Keratinocyte (primary cell): ENCODE data around the gene KCNJ3. TPM values are rescaled to one million over a fixed set of nuclear protein-coding genes. Genes with fewer than 3 reads are reported as not detected.
"Not testable (repeated sequence)": the region's sequence is repeated elsewhere in the genome, so short reads cannot be mapped to it uniquely, and the experiment has no call there.

Experiments used
- DNase-seq: peaks from one replicate; pipeline ENCODE4 v3.0.0-alpha.2; 2011; ENCODE audit warnings: low read depth, missing footprints, low spot score
- FAIRE-seq: peaks from 2 replicates; lab custom pipeline; 2011; peaks lifted over from hg19 to GRCh38; lab: Jason Lieb, UNC
- H2AFZ ChIP-seq: 2 replicates; pipeline ENCODE4 v1.6.0; 2012; ENCODE audit warnings: low read length, control low read depth, inconsistent platforms; ENCODE audit not compliant: control insufficient read depth
- H3K27ac ChIP-seq: 2 replicates; pipeline ENCODE4 v1.5.1; 2011; ENCODE audit warnings: low read length; ENCODE audit not compliant: control insufficient read depth, insufficient read depth
- H3K27me3 ChIP-seq: 3 replicates; pipeline ENCODE4 v1.6.0; 2011; ENCODE audit warnings: low read length; ENCODE audit not compliant: control insufficient read depth, insufficient read depth; ENCODE audit errors: extremely low read depth
- H3K36me3 ChIP-seq, 2 experiments: 2 replicates in 1 of 2; 3 replicates in 1 of 2; pipeline ENCODE4 v1.5.1; 2011; ENCODE audit warnings: low read length in 2 of 2, mild to moderate bottlenecking in 1 of 2; ENCODE audit not compliant: control insufficient read depth in 2 of 2, insufficient read depth in 2 of 2; ENCODE audit errors: extremely low read depth in 1 of 2
- H3K4me1 ChIP-seq: 3 replicates; pipeline ENCODE4 v1.5.1; 2011; ENCODE audit warnings: low read length; ENCODE audit not compliant: control insufficient read depth, insufficient read depth; ENCODE audit errors: extremely low read depth
- H3K4me2 ChIP-seq: 3 replicates; pipeline ENCODE4 v1.6.0; 2011; ENCODE audit warnings: low read depth, low read length; ENCODE audit not compliant: control insufficient read depth, insufficient read depth; ENCODE audit errors: extremely low read depth
- H3K4me3 ChIP-seq, 3 experiments: fragments of 200-600 bp in 1 of 3; sonication (generic) in 1 of 3; 2 replicates in 2 of 3; 3 replicates in 1 of 3; pipeline ENCODE4 v1.5.1; 2011 to 2016; ENCODE audit warnings: low read length in 3 of 3, mild to moderate bottlenecking in 3 of 3, control low read depth in 2 of 3, inconsistent platforms in 1 of 3, low read depth in 1 of 3, mixed read lengths in 1 of 3, mixed run types in 1 of 3, moderate library complexity in 1 of 3; ENCODE audit not compliant: control insufficient read depth in 2 of 3, insufficient read depth in 2 of 3; ENCODE audit errors: extremely low read depth in 1 of 3
- H3K79me2 ChIP-seq: 2 replicates; pipeline ENCODE4 v1.6.0; 2012; ENCODE audit warnings: low read length; ENCODE audit not compliant: control insufficient read depth, insufficient read depth
- H3K9ac ChIP-seq: 3 replicates; pipeline ENCODE4 v1.6.0; 2011; ENCODE audit warnings: low read length; ENCODE audit not compliant: control insufficient read depth, insufficient read depth; ENCODE audit errors: extremely low read depth
- H3K9me1 ChIP-seq: 3 replicates; pipeline ENCODE4 v1.6.0; 2011; ENCODE audit warnings: low read length; ENCODE audit not compliant: control insufficient read depth, insufficient read depth; ENCODE audit errors: extremely low read depth
- H3K9me3 ChIP-seq: 2 replicates; pipeline ENCODE4 v1.5.1; 2012; ENCODE audit warnings: low read depth, low read length; ENCODE audit not compliant: control insufficient read depth
- H4K20me1 ChIP-seq: 3 replicates; pipeline ENCODE4 v1.6.0; 2011; ENCODE audit warnings: low read length; ENCODE audit not compliant: control insufficient read depth, insufficient read depth; ENCODE audit errors: extremely low read depth
- CTCF ChIP-seq, 3 experiments: IDR thresholded peaks in 1 of 3; conservative IDR thresholded peaks in 1 of 3; optimal IDR thresholded peaks in 1 of 3; 2 replicates in 2 of 3; 3 replicates in 1 of 3; pipeline versions ENCODE3 to v1.5.1; 2011; ENCODE audit warnings: low read length in 3 of 3, mild to moderate bottlenecking in 3 of 3, moderate library complexity in 2 of 3, control low read depth in 1 of 3, inconsistent platforms in 1 of 3; ENCODE audit not compliant: insufficient read depth in 2 of 3; ENCODE audit errors: extremely low read depth in 1 of 3
- EZH2 ChIP-seq: IDR thresholded peaks from one replicate; pipeline ENCODE4 v1.6.1; 2012; ENCODE audit warnings: inconsistent platforms, mild to moderate bottlenecking, low read length, moderate library complexity
- dilution Hi-C: fragments of 300-500 bp; cut with MboI; formaldehyde crosslinking; loops from one replicate; pipeline ENCODE4 v1.7.0; 2020; ENCODE audit warnings: low sequenced_read_pairs; ENCODE audit not compliant: extremely low pct_ligation_motif_present
- polyA plus RNA-seq, 5 experiments: library from polyadenylated mRNA; depleted of rRNA in 3 of 5; stranded (reverse) in 3 of 5; stranded (forward) in 1 of 5; unstranded in 1 of 5; fragments of >200 nt; gene quantifications; 1 replicate in 1 of 5; 2 replicates in 3 of 5; 3 replicates in 1 of 5; pipeline versions ENCODE4 v1.2.1 to v1.2.3, GENCODE V29; 2011 to 2012; ENCODE audit warnings: missing spikeins in 2 of 5, low read depth in 1 of 5, low replicate concordance in 1 of 5

KCNJ3 gene
- polyA plus RNA-seq, 1 donor (not counting 4 experiments of a cell fraction or from before 2014, with no cell fraction given) = not detected

GRCh38 chr2:154850532-154850931 lies 152.0 kb downstream of the KCNJ3 start:
- no peak for TF ChIP-seq CTCF (optimal IDR thresholded peaks at IDR 0.05 in 1 of 3, IDR thresholded peaks at IDR 0.05 in 1 of 3, conservative IDR thresholded peaks at IDR 0.05 in 1 of 3; ENCODE audit: extremely low read depth in 1 of 3, insufficient read depth in 2 of 3, low read length in 3 of 3)
- no peak for TF ChIP-seq EZH2
- DNase-seq (no peak), FAIRE-seq (no peak)
- H3K79me2 ChIP-seq = no peaks in the 10 kb centered on the region
- H4K20me1 ChIP-seq = no peaks in the 10 kb centered on the region
- H3K9ac ChIP-seq = no peak overlapping the region
- no peak overlapping the region for H3K4me2 ChIP-seq
- H3K4me3 ChIP-seq = no peak overlapping the region
- H3K9me1 ChIP-seq = no peaks in the 10 kb centered on the region
- H3K9me3 ChIP-seq = no peaks in the 10 kb centered on the region
- H3K36me3 ChIP-seq = no peaks in the 10 kb centered on the region
- dilution Hi-C loops = no loop called here
- H3K27me3 ChIP-seq = no peaks in the 10 kb centered on the region
- no peaks in the 10 kb centered on the region for H3K4me1 ChIP-seq
- no peak overlapping the region for H3K27ac ChIP-seq
- no peak overlapping the region for H2AFZ ChIP-seq

- no peaks in the 10 kb centered on the region for H3K4me1 ChIP-seq
- dilution Hi-C loops = no loop called here
- FAIRE-seq (no peak), DNase-seq (no peak)
- no peaks in the 10 kb centered on the region for H3K36me3 ChIP-seq
- no peaks in the 10 kb centered on the region for H4K20me1 ChIP-seq
- H3K4me2 ChIP-seq = no peak overlapping the region
- no peaks in the 10 kb centered on the region for H3K79me2 ChIP-seq
- H3K9ac ChIP-seq = no peak overlapping the region
- H3K4me3 ChIP-seq = no peak overlapping the region
- no peaks in the 10 kb centered on the region for H3K9me3 ChIP-seq
- no peak overlapping the region for H2AFZ ChIP-seq
- no peak overlapping the region for H3K27ac ChIP-seq
- H3K9me1 ChIP-seq = no peaks in the 10 kb centered on the region
- H3K27me3 ChIP-seq = no peaks in the 10 kb centered on the region
- TF ChIP-seq CTCF (optimal IDR thresholded peaks at IDR 0.05 in 1 of 3, IDR thresholded peaks at IDR 0.05 in 1 of 3, conservative IDR thresholded peaks at IDR 0.05 in 1 of 3; ENCODE audit: extremely low read depth in 1 of 3, insufficient read depth in 2 of 3, low read length in 3 of 3) = no peak
- no peak for TF ChIP-seq EZH2
Observed at GRCh38 chr2:154855138-154855537, 156.6 kb downstream of the KCNJ3 start.

- H3K9me1 ChIP-seq, H3K4me2 ChIP-seq, H3K9ac ChIP-seq, DNase-seq, H3K9me3 ChIP-seq, H3K27me3 ChIP-seq, H2AFZ ChIP-seq, dilution Hi-C loops, H3K4me3 ChIP-seq, H3K36me3 ChIP-seq, H4K20me1 ChIP-seq, H3K4me1 ChIP-seq, H3K27ac ChIP-seq, FAIRE-seq, H3K79me2 ChIP-seq: not testable (repeated sequence)
Observed at GRCh38 chr2:154867151-154867550, 168.7 kb downstream of the KCNJ3 start.
